ENCODE data around the gene PROKR2.

DNA sequence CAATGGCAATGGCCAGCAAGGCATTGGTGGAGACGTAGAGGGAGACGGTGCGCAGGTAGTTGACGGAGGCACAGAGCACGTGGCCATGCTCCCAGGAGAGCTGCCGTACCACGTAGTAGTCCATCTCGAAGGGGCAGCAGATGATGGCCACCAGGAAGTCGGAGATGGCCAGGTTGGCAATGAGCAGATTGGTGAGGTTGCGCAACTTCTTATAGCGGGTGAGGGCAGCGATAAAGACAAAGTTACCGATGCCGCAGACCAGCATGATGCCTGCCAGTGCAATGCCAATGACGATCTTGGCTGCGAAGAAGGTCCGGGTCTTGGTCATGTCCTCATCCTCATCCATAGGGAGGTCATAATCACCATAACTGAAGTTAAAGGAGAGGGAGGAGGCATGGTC is 2.8 kb downstream of the PROKR2 start:
- TF ChIP-seq MAFK (IDR thresholded peaks at IDR 0.05; ENCODE audit: low read length) (no peak), ZNF224 (CRISPR knock-in tag; IDR thresholded peaks at IDR 0.05) (no peak), MXI1 (IDR thresholded peaks at IDR 0.05; ENCODE audit: low read depth, low read length) (no peak), POLR2A (conservative IDR thresholded peaks at IDR 0.05) (no peak), FOS (IDR thresholded peaks at IDR 0.05; ENCODE audit: extremely low read depth, insufficient read length) (no peak)
